GM23338 (cell line): ENCODE results near the gene ADORA1.

Source experiments
- CREB1 ChIP-seq: fragments of 250-450 bp; sonication (Bioruptor Pico); IDR thresholded peaks from 2 replicates; pipeline ENCODE4 v1.5.0; 2020; ENCODE audit warnings: low read depth, mild to moderate bottlenecking, moderate library complexity
- CTCF ChIP-seq, 2 experiments: fragments of 200-600 bp in 1 of 2; sonication (generic) in 1 of 2; conservative IDR thresholded peaks; 2 replicates each; pipeline versions ENCODE4 v1.5.1 to v1.6.1; 2016 to 2017; ENCODE audit warnings: antibody characterized with exemption in 2 of 2, low read depth in 2 of 2, mild to moderate bottlenecking in 2 of 2, moderate library complexity in 1 of 2
- ETS1 ChIP-seq: IDR thresholded peaks from 2 replicates; pipeline ENCODE4 v1.6.1; 2016; ENCODE audit warnings: antibody characterized with exemption
- EZH2 ChIP-seq: fragments of 200-600 bp; sonication (generic); IDR thresholded peaks from one replicate; pipeline ENCODE4 v1.8.0; 2017; ENCODE audit warnings: antibody characterized with exemption, mild to moderate bottlenecking, low read depth; ENCODE audit not compliant: unreplicated experiment
- EZH2phosphoT487 ChIP-seq: fragments of 200-600 bp; sonication (generic); IDR thresholded peaks from one replicate; pipeline ENCODE4 v1.8.1; 2018; ENCODE audit warnings: antibody characterized with exemption; ENCODE audit not compliant: unreplicated experiment
- JUNB ChIP-seq: IDR thresholded peaks from one replicate; pipeline ENCODE4 v1.6.1; 2016; ENCODE audit warnings: antibody characterized with exemption; ENCODE audit not compliant: unreplicated experiment
- NANOG ChIP-seq: IDR thresholded peaks from 2 replicates; pipeline ENCODE4 v1.6.1; 2016; ENCODE audit warnings: antibody characterized with exemption, borderline replicate concordance
- POLR2AphosphoS5 ChIP-seq: IDR thresholded peaks from 2 replicates; pipeline ENCODE4 v1.6.1; 2016; ENCODE audit warnings: antibody characterized with exemption, low read depth
- REST ChIP-seq: IDR thresholded peaks from one replicate; pipeline ENCODE4 v1.6.1; 2018; ENCODE audit warnings: antibody characterized with exemption; ENCODE audit not compliant: unreplicated experiment
- STAT1 ChIP-seq: IDR thresholded peaks from one replicate; pipeline ENCODE4 v1.6.1; 2016; ENCODE audit warnings: antibody characterized with exemption; ENCODE audit not compliant: unreplicated experiment
- ZNF331 ChIP-seq: fragments of 250-450 bp; sonication (Bioruptor Pico); IDR thresholded peaks from 2 replicates; pipeline ENCODE4 v1.5.0; 2020; ENCODE audit warnings: low read depth, mild to moderate bottlenecking, moderate library complexity

GRCh38 chr1:203170625-203171330 lies 43.3 kb downstream of the ADORA1 start:
- TF ChIP-seq CTCF (conservative IDR thresholded peaks at IDR 0.05; ENCODE audit: low read depth in 2 of 2) (no peak), POLR2AphosphoS5 (no peak), EZH2 (no peak), STAT1 (no peak), REST (no peak), EZH2phosphoT487 (no peak), JUNB (no peak), ZNF331 (CRISPR knock-in tag) (no peak), CREB1 (CRISPR knock-in tag) (no peak), NANOG (no peak), ETS1 (no peak)
